SK-N-SH (cell line): ENCODE results near the gene PANX2. TPM values are rescaled to one million over a fixed set of nuclear protein-coding genes. Genes with fewer than 3 reads are reported as not detected.

ENCODE experiments used
- CTCF ChIA-PET: fragments of 300-600, 350-600 bp; formaldehyde crosslinking; extraction: SDS; loops from one replicate; lab custom pipeline; 2021; lab: Yijun Ruan, JAX
- POLR2A ChIA-PET: fragments of 350-600 bp; sonication (Branson Sonifier 250); formaldehyde crosslinking; extraction: SDS; loops from one replicate; lab custom pipeline; 2020; ENCODE audit warnings: antibody characterized with exemption, inconsistent platforms; lab: Yijun Ruan, JAX
- DNase-seq: peaks from one replicate; pipeline ENCODE4 v3.0.0; 2012
- H2AFZ ChIP-seq: fragments of 200-600 bp; sonication (generic); 2 replicates; pipeline ENCODE4 v1.8.1; 2016; ENCODE audit warnings: antibody characterized with exemption, mild to moderate bottlenecking, low read depth
- H3F3A ChIP-seq: fragments of 200-600 bp; sonication (generic); replicated peaks from 2 replicates; pipeline ENCODE3; 2016; ENCODE audit warnings: antibody characterized with exemption, mild to moderate bottlenecking; ENCODE audit not compliant: insufficient read depth
- H3K27ac ChIP-seq, 2 experiments: fragments of 200-500 bp in 1 of 2; fragments of 200-600 bp in 1 of 2; sonication (Bioruptor generic) in 1 of 2; sonication (generic), shearing (Covaris generic) in 1 of 2; 2 replicates each; pipeline versions ENCODE4 v1.5.1 to v1.6.1; 2014 to 2016; ENCODE audit warnings: low read depth in 2 of 2, inconsistent platforms in 1 of 2, low read length in 1 of 2, mild to moderate bottlenecking in 1 of 2, mixed read lengths in 1 of 2
- H3K27me3 ChIP-seq: fragments of 200-600 bp; sonication (generic), shearing (Covaris generic); 2 replicates; pipeline ENCODE4 v1.6.1; 2016; ENCODE audit warnings: mixed run types; ENCODE audit not compliant: insufficient read depth
- H3K36me3 ChIP-seq, 2 experiments: fragments of 200-500 bp in 1 of 2; fragments of 200-600 bp in 1 of 2; sonication (Bioruptor generic) in 1 of 2; sonication (generic) in 1 of 2; replicated peaks in 1 of 2; 2 replicates each; pipeline versions ENCODE3 to v1.5.1; 2014 to 2016; ENCODE audit warnings: low read length in 1 of 2, mild to moderate bottlenecking in 1 of 2; ENCODE audit not compliant: insufficient read depth in 2 of 2, control insufficient read depth in 1 of 2
- H3K4me1 ChIP-seq, 2 experiments: fragments of 200-500 bp in 1 of 2; fragments of 200-600 bp in 1 of 2; sonication (Bioruptor generic) in 1 of 2; sonication (generic), shearing (Covaris generic) in 1 of 2; 2 replicates each; pipeline versions ENCODE4 v1.5.1 to v1.6.1; 2014 to 2016; ENCODE audit warnings: low read depth in 1 of 2, low read length in 1 of 2, mixed run types in 1 of 2; ENCODE audit not compliant: insufficient read depth in 2 of 2, control insufficient read depth in 1 of 2
- H3K4me2 ChIP-seq: fragments of 200-600 bp; sonication (generic), shearing (Covaris generic); 2 replicates; pipeline ENCODE4 v1.6.1; 2017; ENCODE audit warnings: mixed run types
- H3K4me3 ChIP-seq, 2 experiments: fragments of 200-500 bp in 1 of 2; fragments of 200-600 bp in 1 of 2; sonication (Bioruptor generic) in 1 of 2; sonication (generic), shearing (Covaris generic) in 1 of 2; 2 replicates each; pipeline versions ENCODE4 v1.5.1 to v1.8.1; 2014 to 2016; ENCODE audit warnings: low read depth in 2 of 2, inconsistent platforms in 1 of 2, low read length in 1 of 2, mild to moderate bottlenecking in 1 of 2, mixed read lengths in 1 of 2, moderate library complexity in 1 of 2
- H3K79me2 ChIP-seq: fragments of 200-600 bp; sonication (generic); 2 replicates; pipeline ENCODE4 v1.8.1; 2017; ENCODE audit warnings: mild to moderate bottlenecking; ENCODE audit not compliant: insufficient read depth
- H3K9ac ChIP-seq: fragments of 200-600 bp; sonication (generic); 2 replicates; pipeline ENCODE4 v1.6.1; 2017; ENCODE audit warnings: mixed run types
- H3K9me2 ChIP-seq: fragments of 200-600 bp; sonication (generic); 2 replicates; pipeline ENCODE4 v1.6.1; 2017; ENCODE audit warnings: mixed run types
- H3K9me3 ChIP-seq: fragments of 200-600 bp; sonication (generic); 2 replicates; pipeline ENCODE4 v1.6.1; 2017; ENCODE audit warnings: mixed run types, mild to moderate bottlenecking, moderate library complexity
- H4K20me1 ChIP-seq: fragments of 200-600 bp; sonication (generic); 2 replicates; pipeline ENCODE4 v1.6.1; 2017; ENCODE audit warnings: mild to moderate bottlenecking, mixed run types; ENCODE audit not compliant: insufficient read depth
- EP300 ChIP-seq, 2 experiments: IDR thresholded peaks; 2 replicates each; pipeline versions ENCODE4 v1.4.0 to v1.6.1; 2012; ENCODE audit warnings: borderline replicate concordance in 1 of 2, low read depth in 1 of 2, low read length in 1 of 2
- GABPA ChIP-seq: IDR thresholded peaks from 2 replicates; pipeline ENCODE4 v1.4.0; 2012; ENCODE audit warnings: low read depth, mild to moderate bottlenecking
- GATA2 ChIP-seq: sonication (generic); formaldehyde crosslinking; IDR thresholded peaks from 2 replicates; pipeline ENCODE4 v1.5.0; 2020; ENCODE audit warnings: mild to moderate bottlenecking, missing genetic modification reagents
- JUND ChIP-seq: IDR thresholded peaks from 2 replicates; pipeline ENCODE4 v1.4.0; 2012
- POLR2AphosphoS5 ChIP-seq: IDR thresholded peaks from 2 replicates; pipeline ENCODE4 v1.6.1; 2012; ENCODE audit warnings: low read depth, low read length
- RAD21 ChIP-seq: IDR thresholded peaks from 2 replicates; pipeline ENCODE4 v1.6.1; 2012; ENCODE audit warnings: mild to moderate bottlenecking, low read length
- RCOR1 ChIP-seq: fragments of 150-350 bp; IDR thresholded peaks from 2 replicates; pipeline ENCODE4 v1.6.1; 2017; ENCODE audit warnings: antibody characterized with exemption, low read length
- RXRA ChIP-seq: IDR thresholded peaks from 2 replicates; pipeline ENCODE4 v1.4.0; 2012; ENCODE audit warnings: low read depth, mild to moderate bottlenecking, borderline replicate concordance
- SIN3A ChIP-seq: IDR thresholded peaks from 2 replicates; pipeline ENCODE4 v1.6.1; 2012; ENCODE audit warnings: low read depth, mild to moderate bottlenecking, low read length, moderate library complexity, borderline replicate concordance
- SMC3 ChIP-seq: IDR thresholded peaks from 2 replicates; pipeline ENCODE4 v1.6.1; 2012; ENCODE audit warnings: low read depth, low read length, improper control_type of control experiment
- TEAD4 ChIP-seq: IDR thresholded peaks from 2 replicates; pipeline ENCODE4 v1.4.0; 2012; ENCODE audit warnings: mild to moderate bottlenecking, borderline replicate concordance; ENCODE audit not compliant: insufficient read depth
- WGBS: methylation state at CpG from one replicate; pipeline ENCODE4 v1.1.6; 2017; ENCODE audit warnings: low lambda C conversion rate; 5-methylcytosine and 5-hydroxymethylcytosine counted together
- polyA plus RNA-seq, 3 experiments: library from polyadenylated mRNA; depleted of rRNA; stranded (reverse); fragments of >200 nt; gene quantifications; 2 replicates each; pipeline ENCODE4 v1.2.3, GENCODE V29; 2012
- TF ChIP-seq, protein P1 (sequence below): IDR thresholded peaks from 2 replicates; pipeline ENCODE4 v1.4.0; 2012; ENCODE audit warnings: low read depth, borderline replicate concordance
- TF ChIP-seq, protein P2 (sequence below): IDR thresholded peaks from 2 replicates; pipeline ENCODE4 v1.6.1; 2012; ENCODE audit warnings: mild to moderate bottlenecking, low read depth, low read length, moderate library complexity
- TF ChIP-seq, protein P3 (sequence below): fragments of 200-600 bp; sonication (generic); IDR thresholded peaks from 2 replicates; pipeline ENCODE4 v1.6.1; 2017; ENCODE audit warnings: antibody characterized with exemption, mild to moderate bottlenecking, moderate library complexity

Gene PANX2
- polyA plus RNA-seq, 1 of the 3 experiments (the other 2 are of a cell fraction), result 2.4 TPM

DNA sequence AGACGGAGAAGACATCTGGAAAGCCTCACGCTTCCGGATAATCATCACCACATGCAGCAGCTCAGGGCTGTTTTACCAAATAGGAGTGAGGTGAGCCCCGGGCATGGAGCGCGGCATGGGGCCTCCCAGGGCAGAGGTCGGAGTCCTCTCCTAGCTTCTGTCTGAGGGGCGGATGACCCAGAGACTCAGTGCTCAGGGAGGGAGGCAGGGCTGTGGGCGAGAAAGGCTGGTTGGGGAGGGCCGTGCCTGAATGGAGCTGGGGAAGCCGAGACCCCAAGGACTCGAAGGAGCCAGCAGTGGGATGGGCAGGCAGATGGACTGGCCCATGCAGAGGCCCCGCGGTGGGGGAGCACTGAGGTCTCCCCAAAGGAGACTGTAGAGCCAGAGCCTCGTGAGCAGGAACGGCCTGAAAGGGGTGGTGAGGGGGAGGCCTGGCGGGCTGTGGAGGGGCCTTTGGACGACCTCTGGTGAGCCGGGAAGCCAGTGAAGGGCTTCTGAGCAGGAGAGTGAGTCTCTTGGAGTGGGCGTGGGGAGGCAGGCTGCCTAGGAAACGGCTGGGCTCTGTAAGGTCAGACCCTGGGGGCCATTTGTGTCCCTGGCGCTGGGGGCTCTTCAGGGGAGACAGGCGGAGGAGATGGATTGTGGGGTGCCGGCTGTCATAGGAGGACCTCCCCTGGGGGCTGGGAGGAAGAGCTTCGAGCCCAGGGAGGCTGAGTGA lies 24.7 kb upstream of the PANX2 start:
- H3K27me3 ChIP-seq, result no peaks in the 10 kb centered on the region
- no peaks in the 10 kb centered on the region for H3K9me2 ChIP-seq
- ChIA-PET POLR2A (interaction anchor here (0.6 kb wide), 1 partner anchor 101 kb away, joined by 3 read pairs; no protein-coding TSS in a partner anchor), CTCF (interaction anchor here (0.7 to 7.6 kb wide), 22 partner anchors 9 to 602 kb away, joined by 3 to 52 read pairs (median 4); partner anchors contain the start of genes HDAC10 and PANX2)
- TF ChIP-seq EP300 (IDR thresholded peaks at IDR 0.05; ENCODE audit: borderline replicate concordance in 1 of 2, low read depth in 1 of 2, low read length in 1 of 2), result 0 out of 4 replicates have a peak, but pooled peaks of 1 of the 2 experiments have one; percentile 19
- TF ChIP-seq, protein P1, sequence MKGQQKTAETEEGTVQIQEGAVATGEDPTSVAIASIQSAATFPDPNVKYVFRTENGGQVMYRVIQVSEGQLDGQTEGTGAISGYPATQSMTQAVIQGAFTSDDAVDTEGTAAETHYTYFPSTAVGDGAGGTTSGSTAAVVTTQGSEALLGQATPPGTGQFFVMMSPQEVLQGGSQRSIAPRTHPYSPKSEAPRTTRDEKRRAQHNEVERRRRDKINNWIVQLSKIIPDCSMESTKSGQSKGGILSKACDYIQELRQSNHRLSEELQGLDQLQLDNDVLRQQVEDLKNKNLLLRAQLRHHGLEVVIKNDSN, result no peak
- no peak for TF ChIP-seq RCOR1
- no peak for TF ChIP-seq TEAD4
- TF ChIP-seq GABPA, result no peak
- TF ChIP-seq JUND, result no peak
- TF ChIP-seq, protein P2, sequence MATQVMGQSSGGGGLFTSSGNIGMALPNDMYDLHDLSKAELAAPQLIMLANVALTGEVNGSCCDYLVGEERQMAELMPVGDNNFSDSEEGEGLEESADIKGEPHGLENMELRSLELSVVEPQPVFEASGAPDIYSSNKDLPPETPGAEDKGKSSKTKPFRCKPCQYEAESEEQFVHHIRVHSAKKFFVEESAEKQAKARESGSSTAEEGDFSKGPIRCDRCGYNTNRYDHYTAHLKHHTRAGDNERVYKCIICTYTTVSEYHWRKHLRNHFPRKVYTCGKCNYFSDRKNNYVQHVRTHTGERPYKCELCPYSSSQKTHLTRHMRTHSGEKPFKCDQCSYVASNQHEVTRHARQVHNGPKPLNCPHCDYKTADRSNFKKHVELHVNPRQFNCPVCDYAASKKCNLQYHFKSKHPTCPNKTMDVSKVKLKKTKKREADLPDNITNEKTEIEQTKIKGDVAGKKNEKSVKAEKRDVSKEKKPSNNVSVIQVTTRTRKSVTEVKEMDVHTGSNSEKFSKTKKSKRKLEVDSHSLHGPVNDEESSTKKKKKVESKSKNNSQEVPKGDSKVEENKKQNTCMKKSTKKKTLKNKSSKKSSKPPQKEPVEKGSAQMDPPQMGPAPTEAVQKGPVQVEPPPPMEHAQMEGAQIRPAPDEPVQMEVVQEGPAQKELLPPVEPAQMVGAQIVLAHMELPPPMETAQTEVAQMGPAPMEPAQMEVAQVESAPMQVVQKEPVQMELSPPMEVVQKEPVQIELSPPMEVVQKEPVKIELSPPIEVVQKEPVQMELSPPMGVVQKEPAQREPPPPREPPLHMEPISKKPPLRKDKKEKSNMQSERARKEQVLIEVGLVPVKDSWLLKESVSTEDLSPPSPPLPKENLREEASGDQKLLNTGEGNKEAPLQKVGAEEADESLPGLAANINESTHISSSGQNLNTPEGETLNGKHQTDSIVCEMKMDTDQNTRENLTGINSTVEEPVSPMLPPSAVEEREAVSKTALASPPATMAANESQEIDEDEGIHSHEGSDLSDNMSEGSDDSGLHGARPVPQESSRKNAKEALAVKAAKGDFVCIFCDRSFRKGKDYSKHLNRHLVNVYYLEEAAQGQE, result no peak
- TF ChIP-seq GATA2 (CRISPR knock-in tag), result no peak
- TF ChIP-seq POLR2AphosphoS5, result no peak
- no peak overlapping the region for H3K4me3 ChIP-seq
- no peaks in the 10 kb centered on the region for H3K9me3 ChIP-seq
- peaks cover 0 to 14% of the 10 kb centered on the region in 2 experiments; a peak in 1 of 4 replicates for H3K4me1 ChIP-seq
- no peaks in the 10 kb centered on the region for H3K79me2 ChIP-seq
- H3K27ac ChIP-seq, result no peak overlapping the region
- DNase-seq, result peak; percentile 64
- no peaks in the 10 kb centered on the region for H4K20me1 ChIP-seq
- H3K9ac ChIP-seq, result no peak overlapping the region
- H3K36me3 ChIP-seq, result no peaks in the 10 kb centered on the region
- no peak overlapping the region for H3K4me2 ChIP-seq
- no peaks in the 10 kb centered on the region for H3F3A ChIP-seq
- H2AFZ ChIP-seq, result no peak overlapping the region
- 79% methylated on average over 25 of the region's 25 CpGs for WGBS

DNA sequence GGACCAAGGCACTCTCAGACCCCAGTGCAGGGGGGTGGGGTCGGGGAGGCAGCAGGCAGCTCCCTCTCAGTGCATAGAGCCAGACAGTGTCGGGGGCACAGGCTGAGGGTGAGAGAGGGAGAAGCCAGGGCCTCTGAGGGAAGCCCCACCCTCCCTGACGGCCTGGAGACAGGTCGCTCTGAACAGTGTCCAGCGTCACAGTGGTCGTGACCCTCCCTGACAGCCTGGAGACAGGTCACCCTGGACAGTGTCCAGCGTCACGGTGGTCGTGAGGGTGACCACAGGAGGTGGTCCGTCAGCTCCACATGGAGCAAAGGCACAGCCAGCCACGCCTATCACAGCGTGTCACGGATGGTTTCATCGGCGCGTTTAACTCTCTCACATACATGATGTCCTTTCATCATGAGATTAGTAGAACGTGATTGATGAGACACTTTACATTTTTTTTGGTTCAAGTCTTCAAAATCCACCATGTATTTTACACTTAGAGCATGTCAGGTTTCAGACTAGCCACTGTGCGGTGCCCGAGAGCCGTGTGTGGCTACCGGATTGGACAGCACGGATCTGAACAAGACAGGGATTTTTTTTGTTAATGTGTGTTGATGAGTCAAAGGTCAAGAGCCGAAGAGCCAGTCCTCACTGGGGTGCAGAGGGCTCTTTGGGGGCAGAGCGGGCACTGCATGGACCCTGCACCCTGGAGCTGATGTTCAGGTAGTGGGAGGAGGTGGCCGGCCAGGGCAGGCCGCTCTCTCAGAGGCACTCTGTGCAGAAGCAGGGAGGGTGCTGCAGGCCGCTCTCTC lies 23.9 kb upstream of the PANX2 start:
- 24% methylated on average over 14 of the region's 27 CpGs for WGBS

More for the DNA sequence above, 23.9 kb upstream of the PANX2 start:
- Histone ChIP-seq H3K36me3 (no peaks in the 10 kb centered on the region), H3K9ac (no peak overlapping the region), H3K9me3 (no peaks in the 10 kb centered on the region), H3K27me3 (no peaks in the 10 kb centered on the region), H3K4me1 (peaks cover 0 to 14% of the 10 kb centered on the region in 2 experiments; a peak in 1 of 4 replicates), H2AFZ (no peak overlapping the region), H3K9me2 (no peaks in the 10 kb centered on the region), H3K27ac (no peak overlapping the region), H3K4me2 (no peak overlapping the region), H4K20me1 (no peaks in the 10 kb centered on the region), H3K79me2 (no peaks in the 10 kb centered on the region), H3K4me3 (no peak overlapping the region), H3F3A (no peaks in the 10 kb centered on the region)
- ChIA-PET POLR2A (interaction anchor here (0.6 kb wide), 1 partner anchor 101 kb away, joined by 3 read pairs; no protein-coding TSS in a partner anchor), CTCF (interaction anchor here (0.7 to 7.6 kb wide), 25 partner anchors 10 to 603 kb away, joined by 3 to 52 read pairs (median 4); partner anchors contain the start of genes HDAC10 and PANX2)
- DNase-seq, result peak; percentile 81
- TF ChIP-seq SIN3A (no peak), RXRA (no peak), SMC3 (peak; percentile 69), RAD21 (peak; percentile 88)
- TF ChIP-seq, protein P3, sequence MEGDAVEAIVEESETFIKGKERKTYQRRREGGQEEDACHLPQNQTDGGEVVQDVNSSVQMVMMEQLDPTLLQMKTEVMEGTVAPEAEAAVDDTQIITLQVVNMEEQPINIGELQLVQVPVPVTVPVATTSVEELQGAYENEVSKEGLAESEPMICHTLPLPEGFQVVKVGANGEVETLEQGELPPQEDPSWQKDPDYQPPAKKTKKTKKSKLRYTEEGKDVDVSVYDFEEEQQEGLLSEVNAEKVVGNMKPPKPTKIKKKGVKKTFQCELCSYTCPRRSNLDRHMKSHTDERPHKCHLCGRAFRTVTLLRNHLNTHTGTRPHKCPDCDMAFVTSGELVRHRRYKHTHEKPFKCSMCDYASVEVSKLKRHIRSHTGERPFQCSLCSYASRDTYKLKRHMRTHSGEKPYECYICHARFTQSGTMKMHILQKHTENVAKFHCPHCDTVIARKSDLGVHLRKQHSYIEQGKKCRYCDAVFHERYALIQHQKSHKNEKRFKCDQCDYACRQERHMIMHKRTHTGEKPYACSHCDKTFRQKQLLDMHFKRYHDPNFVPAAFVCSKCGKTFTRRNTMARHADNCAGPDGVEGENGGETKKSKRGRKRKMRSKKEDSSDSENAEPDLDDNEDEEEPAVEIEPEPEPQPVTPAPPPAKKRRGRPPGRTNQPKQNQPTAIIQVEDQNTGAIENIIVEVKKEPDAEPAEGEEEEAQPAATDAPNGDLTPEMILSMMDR, result peak; percentile 85
